NCI-H2196 treated with DMSO at 0.1 percent for 48 hours (cell line): ENCODE measurements around the gene HOXD13.

ENCODE experiments used
- DNase-seq: peaks from one replicate; lab custom pipeline; 2025; ENCODE audit not compliant: unreplicated experiment; lab: John Stamatoyannopoulos, UW

HOXD13 gene

GRCh38 chr2:176093145-176093897 is 800 bp downstream of the HOXD13 start:
- no peak for DNase-seq

DNA sequence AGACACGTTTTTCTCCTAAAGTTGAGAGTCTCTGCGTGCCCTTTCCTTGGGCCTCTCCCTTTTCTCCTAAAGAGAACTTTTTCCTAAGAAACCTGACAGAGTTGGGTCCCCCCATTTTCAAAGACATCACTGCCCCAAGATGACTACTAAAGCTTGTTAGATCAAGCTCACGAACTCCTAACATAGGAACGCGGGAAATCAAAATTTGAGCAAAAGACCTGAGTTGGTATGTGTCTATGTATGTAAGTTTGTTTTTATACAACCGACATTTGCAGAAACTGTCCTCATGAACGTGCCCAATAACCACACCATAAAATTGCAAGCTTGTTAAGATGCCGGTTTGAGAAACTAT is 1.4 kb downstream of the HOXD13 start:
- DNase-seq = no peak

DNA sequence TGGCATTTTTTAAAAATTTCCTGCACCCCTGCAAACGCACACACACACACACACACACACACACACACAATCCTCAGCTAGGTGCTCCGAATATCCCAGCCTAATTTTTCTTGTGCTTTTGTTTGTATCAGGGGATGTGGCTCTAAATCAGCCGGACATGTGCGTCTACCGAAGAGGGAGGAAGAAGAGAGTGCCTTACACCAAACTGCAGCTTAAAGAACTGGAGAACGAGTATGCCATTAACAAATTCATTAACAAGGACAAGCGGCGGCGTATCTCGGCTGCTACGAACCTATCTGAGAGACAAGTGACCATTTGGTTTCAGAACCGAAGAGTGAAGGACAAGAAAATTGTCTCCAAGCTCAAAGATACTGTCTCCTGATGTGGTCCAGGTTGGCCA is 1.8 kb downstream of the HOXD13 start:
- no peak for DNase-seq

DNA sequence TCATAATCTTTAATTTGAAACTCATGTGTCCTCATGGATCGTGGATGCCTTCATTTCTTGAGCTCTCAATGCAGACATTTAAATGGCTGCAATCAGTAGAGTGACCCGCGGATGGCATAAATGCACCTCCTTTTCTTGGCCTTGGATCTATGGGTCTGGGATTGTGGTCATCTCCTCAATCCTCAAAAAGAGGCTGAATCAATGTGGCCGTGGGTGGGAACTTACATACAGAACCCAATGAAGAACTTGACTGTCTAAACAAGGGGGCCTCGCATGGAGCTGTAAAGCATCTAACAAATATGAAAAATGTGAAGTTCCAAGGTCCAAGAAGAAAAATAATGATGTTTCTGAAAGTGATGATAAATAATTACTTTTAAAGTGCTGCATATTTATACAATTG is 2.9 kb downstream of the HOXD13 start:
- no peak for DNase-seq

DNA sequence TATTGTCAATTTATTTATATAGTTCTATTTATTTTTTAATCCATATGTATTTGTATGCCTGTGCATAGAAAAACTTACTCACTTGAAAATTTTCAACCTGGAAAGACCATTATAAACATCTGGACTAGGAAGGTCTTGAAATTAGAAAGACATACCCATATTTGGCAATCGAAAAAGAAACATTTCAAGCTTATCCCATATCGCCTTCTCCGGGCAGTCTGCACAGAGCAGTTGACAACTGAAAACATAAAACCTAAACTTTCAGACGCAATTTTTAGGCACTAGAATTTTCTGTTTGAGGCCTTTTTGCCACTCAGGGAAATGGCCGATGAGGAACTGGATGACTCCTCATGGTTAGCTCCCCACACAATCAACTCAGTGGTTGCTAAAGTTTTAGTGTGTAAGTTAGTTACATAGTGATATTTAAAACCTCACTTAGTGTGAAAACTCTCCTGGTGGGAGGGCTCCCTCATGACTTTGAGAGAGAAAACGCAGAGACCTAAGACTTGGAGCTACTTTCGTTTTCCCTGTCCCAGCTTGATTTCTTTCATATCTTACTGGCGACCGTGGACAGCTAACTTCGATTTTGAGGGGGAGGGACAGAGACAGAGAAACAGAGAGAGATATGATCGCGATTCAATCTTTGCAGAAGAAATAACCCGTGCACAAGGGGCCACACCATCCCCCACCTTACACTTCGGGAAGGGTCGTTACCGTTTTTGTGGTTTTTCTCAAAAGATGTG is 3.9 kb downstream of the HOXD13 start:
- DNase-seq = peak; percentile 6

- DNase-seq = peak; percentile 80
Measured at GRCh38 chr2:176096986-176097819, 4.7 kb downstream of the HOXD13 start.

GRCh38 chr2:176097820-176098365 is 5.4 kb downstream of the HOXD13 start:
- no peak for DNase-seq

- no peak for DNase-seq
Measured at GRCh38 chr2:176098366-176099158, 6.0 kb downstream of the HOXD13 start.

- no peak for DNase-seq
Measured at GRCh38 chr2:176099159-176099727, 6.7 kb downstream of the HOXD13 start.

DNA sequence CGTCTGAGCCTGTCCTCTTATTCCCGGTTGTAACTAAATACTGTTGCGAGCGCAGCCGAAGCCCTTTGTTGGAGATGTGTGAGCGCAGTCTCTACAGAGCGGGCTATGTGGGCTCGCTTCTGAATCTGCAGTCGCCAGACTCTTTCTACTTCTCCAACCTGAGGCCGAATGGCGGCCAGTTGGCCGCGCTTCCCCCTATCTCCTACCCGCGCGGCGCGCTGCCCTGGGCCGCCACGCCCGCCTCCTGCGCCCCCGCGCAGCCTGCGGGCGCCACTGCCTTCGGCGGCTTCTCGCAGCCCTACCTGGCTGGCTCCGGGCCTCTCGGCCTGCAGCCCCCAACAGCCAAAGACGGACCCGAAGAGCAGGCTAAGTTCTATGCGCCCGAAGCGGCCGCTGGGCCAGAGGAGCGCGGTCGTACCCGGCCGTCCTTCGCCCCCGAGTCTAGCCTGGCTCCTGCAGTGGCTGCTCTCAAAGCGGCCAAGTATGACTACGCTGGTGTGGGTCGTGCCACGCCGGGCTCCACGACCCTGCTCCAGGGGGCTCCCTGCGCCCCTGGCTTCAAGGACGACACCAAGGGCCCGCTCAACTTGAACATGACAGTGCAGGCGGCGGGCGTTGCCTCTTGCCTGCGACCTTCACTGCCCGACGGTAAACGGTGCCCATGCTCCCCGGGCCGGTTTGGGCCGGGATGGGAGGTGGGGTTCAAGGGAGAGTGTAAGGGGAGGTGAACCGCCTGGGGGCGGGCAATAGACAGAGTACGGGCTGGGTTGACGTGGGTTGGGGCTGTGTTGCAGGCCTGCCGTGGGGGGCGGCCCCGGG is 7.4 kb downstream of the HOXD13 start, which contains the start of gene HOXD12:
Gene HOXD12, plus strand, starts transcription at position 68 of the 819 bp plus-strand sequence. Its CDS starts 7 bp downstream, at position 75.
- DNase-seq = no peak

GRCh38 chr2:176100547-176101140 is 8.1 kb downstream of the HOXD13 start:
- no peak for DNase-seq

- DNase-seq = peak; percentile 34
Measured at GRCh38 chr2:176101216-176101830, 8.8 kb downstream of the HOXD13 start.

DNA sequence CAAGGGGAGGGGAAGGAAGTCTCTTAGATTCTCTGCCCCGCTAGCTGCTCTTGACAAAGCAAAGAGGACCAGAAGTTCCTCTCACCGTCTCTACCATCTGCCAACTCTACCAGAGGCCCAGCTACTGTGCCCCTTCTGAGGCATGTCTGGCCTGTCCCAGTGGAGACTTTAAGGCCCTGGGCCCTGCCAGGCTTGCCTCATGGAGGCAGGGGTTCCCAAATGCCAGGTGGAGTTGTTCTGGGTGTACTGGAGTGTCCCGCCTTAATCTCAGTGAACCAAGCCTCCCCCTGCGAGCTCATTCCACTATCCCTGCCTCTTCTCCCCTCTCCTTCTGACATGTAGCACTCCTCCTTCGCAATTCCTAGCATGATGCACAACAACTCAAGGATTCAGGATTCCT is 9.3 kb downstream of the HOXD13 start:
- DNase-seq = no peak

- DNase-seq = no peak
Measured at GRCh38 chr2:176102309-176102866, 9.9 kb downstream of the HOXD13 start.

GRCh38 chr2:176103194-176103593 is 10.7 kb downstream of the HOXD13 start:
- no peak for DNase-seq

GRCh38 chr2:176103742-176104315 is 11.3 kb downstream of the HOXD13 start:
- no peak for DNase-seq

DNA sequence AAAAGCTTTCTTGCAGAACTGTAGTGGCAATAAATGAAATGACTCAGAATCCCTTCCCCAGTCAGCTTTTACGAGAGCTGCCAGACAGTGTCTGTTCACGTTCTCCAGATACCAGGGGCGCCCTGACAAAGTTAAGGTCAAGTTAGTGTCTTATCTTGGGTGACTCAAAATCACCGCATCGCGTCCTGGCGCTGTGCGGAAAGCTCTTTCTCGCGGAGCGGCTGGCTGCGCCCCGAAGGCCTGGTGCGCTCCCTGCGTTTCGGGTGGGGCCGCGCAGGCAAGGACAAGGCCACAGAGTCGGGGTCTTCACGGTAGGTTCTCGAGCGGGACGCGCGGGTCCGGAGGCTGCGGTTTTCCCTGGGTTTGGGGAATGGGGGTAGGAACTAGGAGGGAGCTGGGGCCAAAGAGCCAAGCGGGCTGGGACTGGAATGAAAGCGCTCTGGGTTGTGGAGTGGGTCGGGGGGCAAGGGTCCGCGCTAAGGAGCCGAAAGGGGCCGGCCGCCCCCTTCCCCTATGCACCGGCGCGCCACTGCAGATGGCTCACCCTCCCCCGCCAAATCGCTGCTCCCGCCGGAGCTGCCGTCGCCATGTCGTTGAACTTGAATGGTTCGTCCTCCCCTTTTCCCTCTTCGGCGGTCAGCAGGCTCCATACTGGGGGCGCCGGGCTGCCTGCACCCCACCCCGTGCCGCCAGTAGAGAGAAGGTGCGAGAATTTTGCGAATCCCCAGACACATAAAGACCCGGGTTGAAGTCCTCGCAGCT is 12.0 kb downstream of the HOXD13 start:
- DNase-seq = no peak
